OCI-LY1 (cell line): ENCODE data around the gene KIFC3.
"Not testable (repeated sequence)": the region's sequence is repeated elsewhere in the genome, so short reads cannot be mapped to it uniquely, and the experiment has no call there.

Experiments
- EZH2 ChIP-seq: fragments of 200-600 bp; sonication (generic), shearing (Covaris generic); IDR thresholded peaks from 2 replicates; pipeline ENCODE4 v1.8.0; 2017; ENCODE audit warnings: borderline replicate concordance, mixed run types, mild to moderate bottlenecking, antibody characterized with exemption, low read length, moderate library complexity, mixed read lengths
- TF ChIP-seq, protein P1 (sequence below): fragments of 200-600 bp; sonication (generic), shearing (Covaris generic); IDR thresholded peaks from 2 replicates; pipeline ENCODE4 v1.5.1; 2017; ENCODE audit warnings: mild to moderate bottlenecking, antibody characterized with exemption, low read length, moderate library complexity, mixed read lengths

DNA sequence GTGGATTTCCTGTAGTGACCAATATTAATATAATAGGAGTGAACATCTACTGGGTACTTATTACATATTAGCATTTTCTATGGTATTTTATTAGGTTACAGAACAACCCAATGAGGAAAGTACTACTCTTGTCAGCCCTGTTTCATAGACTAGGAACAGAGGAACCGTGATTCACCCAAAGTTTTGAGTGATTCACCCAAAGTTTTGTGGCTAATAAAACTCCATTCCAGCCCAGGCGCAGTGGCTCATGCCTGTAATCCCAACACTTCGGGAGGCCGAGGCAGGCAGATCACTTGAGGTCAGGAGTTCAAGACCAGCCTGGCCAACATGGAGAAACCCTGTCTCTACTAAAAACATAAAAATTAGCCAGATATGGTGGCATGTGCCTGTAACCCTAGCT lies 33.1 kb upstream of the KIFC3 start:
- TF ChIP-seq, protein P1, sequence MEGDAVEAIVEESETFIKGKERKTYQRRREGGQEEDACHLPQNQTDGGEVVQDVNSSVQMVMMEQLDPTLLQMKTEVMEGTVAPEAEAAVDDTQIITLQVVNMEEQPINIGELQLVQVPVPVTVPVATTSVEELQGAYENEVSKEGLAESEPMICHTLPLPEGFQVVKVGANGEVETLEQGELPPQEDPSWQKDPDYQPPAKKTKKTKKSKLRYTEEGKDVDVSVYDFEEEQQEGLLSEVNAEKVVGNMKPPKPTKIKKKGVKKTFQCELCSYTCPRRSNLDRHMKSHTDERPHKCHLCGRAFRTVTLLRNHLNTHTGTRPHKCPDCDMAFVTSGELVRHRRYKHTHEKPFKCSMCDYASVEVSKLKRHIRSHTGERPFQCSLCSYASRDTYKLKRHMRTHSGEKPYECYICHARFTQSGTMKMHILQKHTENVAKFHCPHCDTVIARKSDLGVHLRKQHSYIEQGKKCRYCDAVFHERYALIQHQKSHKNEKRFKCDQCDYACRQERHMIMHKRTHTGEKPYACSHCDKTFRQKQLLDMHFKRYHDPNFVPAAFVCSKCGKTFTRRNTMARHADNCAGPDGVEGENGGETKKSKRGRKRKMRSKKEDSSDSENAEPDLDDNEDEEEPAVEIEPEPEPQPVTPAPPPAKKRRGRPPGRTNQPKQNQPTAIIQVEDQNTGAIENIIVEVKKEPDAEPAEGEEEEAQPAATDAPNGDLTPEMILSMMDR, result not testable (repeated sequence)
- not testable (repeated sequence) for TF ChIP-seq EZH2
